Prostate gland (tissue), 2 donors: ENCODE data around the gene LRRC4C. TPM values are rescaled to one million over a fixed set of nuclear protein-coding genes. Genes with fewer than 3 reads are reported as not detected.

Experiments
- DNase-seq: peaks from one replicate; pipeline ENCODE4 v3.0.0-alpha.2; 2019; ENCODE audit warnings: low spot score
- H3K27ac ChIP-seq, 2 donors: fragments of 200-600 bp; sonication (generic); 2 replicates each; pipeline ENCODE4 v1.5.1; 2017 to 2019
- H3K27me3 ChIP-seq: fragments of 200-600 bp; sonication (generic); replicated peaks from 2 replicates; pipeline ENCODE4 v1.5.1; 2019; ENCODE audit not compliant: insufficient read depth
- H3K36me3 ChIP-seq, 2 donors: fragments of 200-600 bp; sonication (generic); 1 replicate in 1 of 2; 2 replicates in 1 of 2; pipeline versions ENCODE4 v1.5.1 to v1.8.1; 2017 to 2019
- H3K4me1 ChIP-seq: fragments of 200-600 bp; sonication (generic); replicated peaks from 2 replicates; pipeline ENCODE4 v1.5.1; 2019
- H3K4me3 ChIP-seq, 2 donors: fragments of 200-600 bp; sonication (generic); 2 replicates each; pipeline ENCODE4 v1.5.1; 2017 to 2019
- H3K9me3 ChIP-seq: fragments of 200-600 bp; sonication (generic); 2 replicates; pipeline ENCODE4 v1.5.1; 2017
- POLR2A ChIP-seq: fragments of 450-650 bp; IDR thresholded peaks from one replicate; pipeline ENCODE4 v1.6.1; 2016; ENCODE audit warnings: antibody characterized with exemption, mild to moderate bottlenecking
- POLR2AphosphoS5 ChIP-seq: sonication (generic); formaldehyde crosslinking; IDR thresholded peaks from one replicate; pipeline ENCODE4 v1.6.1; 2017; ENCODE audit warnings: antibody characterized with exemption
- WGBS: methylation state at CpG from one replicate; pipeline ENCODE4 v1.1.5; 2018; 5-methylcytosine and 5-hydroxymethylcytosine counted together
- intact Hi-C: fragments of 100-400 bp; cut with DNase I; formaldehyde crosslinking; loops from one replicate; pipeline ENCODE4 v1.14.2; 2022
- total RNA-seq, 2 donors: library from RNA; depleted of rRNA; stranded (reverse); fragments of >200 nt; gene quantifications; one replicate each; pipeline ENCODE4 v1.1.0, GENCODE V29; 2016
- TF ChIP-seq, protein P1 (sequence below), 4 experiments: fragments of 200-600 bp in 2 of 4; fragments of 450-650 bp in 2 of 4; sonication (generic) in 2 of 4; IDR thresholded peaks; 1 replicate in 3 of 4; 2 replicates in 1 of 4; pipeline ENCODE4 v1.5.1; 2016 to 2019; ENCODE audit warnings: antibody characterized with exemption in 4 of 4, mild to moderate bottlenecking in 2 of 4, moderate library complexity in 2 of 4

The LRRC4C gene
- total RNA-seq, 2 donors from 2014 or later: 0.28 TPM; not detected in 1

DNA sequence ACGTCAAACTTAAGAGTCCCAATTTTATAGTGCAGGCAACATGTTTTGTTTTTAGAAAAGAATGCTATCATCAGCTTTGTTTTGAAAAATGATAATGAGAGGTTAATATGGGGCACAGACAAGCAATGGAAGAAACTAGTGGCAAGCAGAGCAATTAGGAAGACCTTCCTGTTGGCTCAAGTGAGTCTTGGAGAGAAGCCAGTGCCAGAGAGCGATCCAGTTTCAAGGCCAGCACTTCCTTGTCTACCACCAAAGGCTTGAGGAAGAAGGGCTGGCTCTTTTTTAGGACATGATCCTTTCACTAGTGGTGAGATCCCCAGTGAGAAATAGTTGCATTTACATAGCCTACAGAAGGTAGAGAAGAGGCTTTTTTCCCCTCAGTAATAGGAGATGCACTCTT lies 1340.7 kb downstream of the LRRC4C start:
- Histone ChIP-seq H3K9me3 (no peaks in the 10 kb centered on the region), H3K36me3 (no peaks in the 10 kb centered on the region), H3K4me1 (no peaks in the 10 kb centered on the region), H3K27ac (no peak overlapping the region), H3K4me3 (no peak overlapping the region), H3K27me3 (no peaks in the 10 kb centered on the region)
- TF ChIP-seq POLR2AphosphoS5: no peak
- TF ChIP-seq, protein P1, sequence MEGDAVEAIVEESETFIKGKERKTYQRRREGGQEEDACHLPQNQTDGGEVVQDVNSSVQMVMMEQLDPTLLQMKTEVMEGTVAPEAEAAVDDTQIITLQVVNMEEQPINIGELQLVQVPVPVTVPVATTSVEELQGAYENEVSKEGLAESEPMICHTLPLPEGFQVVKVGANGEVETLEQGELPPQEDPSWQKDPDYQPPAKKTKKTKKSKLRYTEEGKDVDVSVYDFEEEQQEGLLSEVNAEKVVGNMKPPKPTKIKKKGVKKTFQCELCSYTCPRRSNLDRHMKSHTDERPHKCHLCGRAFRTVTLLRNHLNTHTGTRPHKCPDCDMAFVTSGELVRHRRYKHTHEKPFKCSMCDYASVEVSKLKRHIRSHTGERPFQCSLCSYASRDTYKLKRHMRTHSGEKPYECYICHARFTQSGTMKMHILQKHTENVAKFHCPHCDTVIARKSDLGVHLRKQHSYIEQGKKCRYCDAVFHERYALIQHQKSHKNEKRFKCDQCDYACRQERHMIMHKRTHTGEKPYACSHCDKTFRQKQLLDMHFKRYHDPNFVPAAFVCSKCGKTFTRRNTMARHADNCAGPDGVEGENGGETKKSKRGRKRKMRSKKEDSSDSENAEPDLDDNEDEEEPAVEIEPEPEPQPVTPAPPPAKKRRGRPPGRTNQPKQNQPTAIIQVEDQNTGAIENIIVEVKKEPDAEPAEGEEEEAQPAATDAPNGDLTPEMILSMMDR (IDR thresholded peaks at IDR 0.05): no peak
- no peak for TF ChIP-seq POLR2A
- no peak for DNase-seq
- WGBS: 67% methylated on average over 2 of the region's 2 CpGs
- intact Hi-C loops: no loop called here

DNA sequence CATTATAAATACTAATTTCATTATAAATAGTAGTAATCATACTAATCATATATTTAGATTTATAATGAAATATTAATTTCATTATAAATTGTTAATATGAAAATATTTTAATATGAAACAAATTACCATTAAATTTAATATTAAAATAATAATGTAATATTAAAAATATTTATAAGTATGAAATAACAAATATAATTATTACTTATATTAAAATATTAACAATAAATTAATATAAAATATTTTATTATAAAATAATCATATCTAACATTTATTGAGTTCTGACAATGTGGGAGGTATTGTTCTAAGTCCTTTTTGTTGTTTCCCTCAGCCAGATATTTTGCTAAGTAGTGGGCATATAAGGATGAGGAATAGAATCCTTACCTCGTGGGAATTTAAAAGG lies 1341.4 kb downstream of the LRRC4C start:
- 49% methylated on average over 1 of the region's 1 CpG for WGBS

DNA sequence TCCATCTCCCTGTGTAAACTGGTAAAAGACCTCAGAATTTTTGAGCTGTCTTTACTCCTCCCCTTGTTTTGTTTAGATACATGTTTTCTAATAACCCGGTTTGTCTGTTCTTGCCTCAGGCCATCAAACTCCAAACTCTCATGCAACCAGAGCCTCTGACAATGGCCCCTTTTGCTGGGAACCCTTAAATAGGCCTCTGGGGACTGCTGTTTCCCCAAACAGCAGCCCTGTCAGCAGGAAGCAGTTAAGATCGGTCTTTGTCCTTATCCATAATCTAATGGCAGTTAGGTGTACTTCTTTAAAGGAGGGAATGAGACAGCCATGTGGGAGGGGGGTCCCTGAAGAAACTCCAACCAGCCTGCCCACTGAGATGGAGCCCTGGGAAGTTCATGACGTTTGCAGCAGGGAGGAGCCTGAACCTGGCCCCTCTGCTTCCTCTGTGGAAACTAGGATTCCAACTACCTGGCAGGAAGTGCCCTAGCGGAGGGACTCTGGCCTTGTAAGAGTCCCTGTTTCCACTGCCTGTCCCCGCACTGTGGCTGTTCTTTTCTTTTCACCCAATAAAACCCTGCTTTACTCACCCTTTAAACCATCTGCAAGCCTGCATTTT lies 1354.4 kb downstream of the LRRC4C start:
- Histone ChIP-seq H3K27ac (no peak overlapping the region), H3K4me1 (no peaks in the 10 kb centered on the region), H3K4me3 (no peak overlapping the region), H3K27me3 (no peaks in the 10 kb centered on the region), H3K36me3 (no peaks in the 10 kb centered on the region), H3K9me3 (no peaks in the 10 kb centered on the region)
- intact Hi-C loops: no loop called here
- DNase-seq: no peak
- WGBS: 68% methylated on average over 5 of the region's 5 CpGs
- TF ChIP-seq POLR2AphosphoS5: no peak
- TF ChIP-seq, protein P1 (IDR thresholded peaks at IDR 0.05): no peak
- no peak for TF ChIP-seq POLR2A

More for the DNA sequence above, 1341.4 kb downstream of the LRRC4C start:
- Histone ChIP-seq H3K9me3 (no peaks in the 10 kb centered on the region), H3K27ac (no peak overlapping the region), H3K36me3 (no peaks in the 10 kb centered on the region), H3K27me3 (no peaks in the 10 kb centered on the region), H3K4me3 (no peak overlapping the region), H3K4me1 (no peaks in the 10 kb centered on the region)
- TF ChIP-seq, protein P1 (IDR thresholded peaks at IDR 0.05): no peak
- TF ChIP-seq POLR2A (no peak), POLR2AphosphoS5 (no peak)
- intact Hi-C loops: no loop called here
- DNase-seq: no peak

DNA sequence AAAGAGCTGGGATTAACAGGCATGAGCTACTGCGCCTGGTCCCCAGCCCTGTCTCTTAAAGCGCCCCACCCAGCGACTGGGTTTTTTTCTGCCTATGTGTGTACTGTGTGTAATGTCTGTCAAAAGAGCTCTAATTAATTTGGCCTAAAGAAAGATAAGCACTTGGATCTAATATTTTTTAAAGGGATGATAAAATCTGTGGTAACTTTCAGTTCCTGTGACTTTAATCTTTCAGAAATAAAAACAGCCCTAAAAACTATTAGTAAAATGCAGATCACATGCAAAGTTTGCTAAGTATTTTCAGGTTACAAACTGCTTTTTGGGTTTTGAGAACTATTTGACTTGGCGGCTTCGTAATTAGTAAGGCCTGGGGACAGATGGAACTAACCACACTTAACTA lies 1358.7 kb downstream of the LRRC4C start:
- Histone ChIP-seq H3K9me3 (no peaks in the 10 kb centered on the region), H3K4me3 (no peak overlapping the region), H3K4me1 (no peaks in the 10 kb centered on the region), H3K27ac (no peak overlapping the region), H3K36me3 (no peaks in the 10 kb centered on the region), H3K27me3 (no peaks in the 10 kb centered on the region)
- TF ChIP-seq POLR2AphosphoS5 (no peak), POLR2A (no peak)
- TF ChIP-seq, protein P1 (IDR thresholded peaks at IDR 0.05): no peak
- no peak for DNase-seq
- WGBS: 51% methylated on average over 5 of the region's 5 CpGs
- intact Hi-C loops: no loop called here

DNA sequence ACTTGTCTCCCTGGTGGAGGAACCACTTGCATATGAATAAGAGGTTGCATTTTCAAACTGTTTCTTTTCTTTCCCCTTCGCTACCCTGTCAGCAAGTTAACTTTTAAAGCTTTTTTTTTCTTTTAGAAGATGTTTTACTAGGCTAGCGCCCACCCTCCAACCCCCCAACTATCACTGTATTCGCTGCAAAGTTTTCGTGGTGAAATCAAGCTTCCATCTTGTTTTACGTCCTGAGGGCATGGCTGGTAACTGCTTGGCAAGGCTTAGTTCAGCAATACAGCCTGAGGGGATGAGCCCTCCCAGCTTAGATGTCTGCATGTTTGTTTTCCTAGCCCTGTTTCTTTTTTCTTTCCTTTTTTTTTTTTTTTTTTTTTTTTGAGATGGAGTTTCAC lies 1359.3 kb downstream of the LRRC4C start:
- TF ChIP-seq POLR2A (no peak), POLR2AphosphoS5 (no peak)
- TF ChIP-seq, protein P1 (IDR thresholded peaks at IDR 0.05): no peak
- 63% methylated on average over 5 of the region's 5 CpGs for WGBS
- no peaks in the 10 kb centered on the region for H3K4me1 ChIP-seq
- H3K27ac ChIP-seq: no peak overlapping the region
- DNase-seq: no peak
- intact Hi-C loops: no loop called here
- no peaks in the 10 kb centered on the region for H3K9me3 ChIP-seq
- H3K27me3 ChIP-seq: no peaks in the 10 kb centered on the region
- no peak overlapping the region for H3K4me3 ChIP-seq
- H3K36me3 ChIP-seq: no peaks in the 10 kb centered on the region
